HPDE6-E6E7 (cell line): ENCODE results near the gene TAF11L2.
"Not testable (repeated sequence)": the region's sequence is repeated elsewhere in the genome, so short reads cannot be mapped to it uniquely, and the experiment has no call there.

Experiments used
- DNase-seq: peaks from one replicate; pipeline ENCODE4 v3.0.0; 2011; ENCODE audit warnings: missing footprints; ENCODE audit errors: extremely low spot score

TAF11L2 gene

GRCh38 chr5:17497931-17498330 is at the start of gene TAF11L2:
TSS of gene TAF11L2 (plus strand) at chr5:17498231.
- DNase-seq, result not testable (repeated sequence)

- DNase-seq, result no peak
Measured at GRCh38 chr5:17448877-17449276, 49.2 kb upstream of the TAF11L2 start.

DNA sequence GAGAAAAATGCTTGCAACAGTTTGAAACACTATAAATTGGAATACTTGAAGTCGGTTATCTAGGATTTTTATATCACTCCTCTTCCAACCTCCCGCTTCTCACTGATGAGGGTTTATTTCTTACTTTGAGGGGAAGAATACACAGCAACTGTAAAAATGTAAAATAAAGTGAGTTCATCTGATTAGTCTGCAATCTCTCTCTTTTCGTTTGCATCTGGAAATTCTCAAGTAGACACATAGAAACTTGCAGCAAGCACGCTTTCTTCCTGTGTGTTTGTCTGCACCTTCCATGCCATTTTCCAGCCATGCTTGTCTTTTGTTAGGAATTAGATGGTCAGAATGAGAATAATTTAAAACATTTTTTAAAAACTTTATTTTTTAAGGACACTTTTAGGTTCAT is 45.1 kb upstream of the TAF11L2 start:
- DNase-seq, result no peak

- no peak for DNase-seq
Measured at GRCh38 chr5:17455942-17456341, 42.1 kb upstream of the TAF11L2 start.

GRCh38 chr5:17461793-17462192 is 36.2 kb upstream of the TAF11L2 start:
- DNase-seq, result no peak

- no peak for DNase-seq
Measured at GRCh38 chr5:17463653-17464052, 34.4 kb upstream of the TAF11L2 start.

GRCh38 chr5:17470064-17470463 is 28.0 kb upstream of the TAF11L2 start:
- DNase-seq, result no peak

GRCh38 chr5:17475064-17475463 is 23.0 kb upstream of the TAF11L2 start:
- not testable (repeated sequence) for DNase-seq

GRCh38 chr5:17477043-17477442 is 21.0 kb upstream of the TAF11L2 start:
- DNase-seq, result no peak

- no peak for DNase-seq
Measured at GRCh38 chr5:17477573-17478265, 20.3 kb upstream of the TAF11L2 start.

GRCh38 chr5:17481378-17481777 is 16.7 kb upstream of the TAF11L2 start:
- DNase-seq, result no peak

DNA sequence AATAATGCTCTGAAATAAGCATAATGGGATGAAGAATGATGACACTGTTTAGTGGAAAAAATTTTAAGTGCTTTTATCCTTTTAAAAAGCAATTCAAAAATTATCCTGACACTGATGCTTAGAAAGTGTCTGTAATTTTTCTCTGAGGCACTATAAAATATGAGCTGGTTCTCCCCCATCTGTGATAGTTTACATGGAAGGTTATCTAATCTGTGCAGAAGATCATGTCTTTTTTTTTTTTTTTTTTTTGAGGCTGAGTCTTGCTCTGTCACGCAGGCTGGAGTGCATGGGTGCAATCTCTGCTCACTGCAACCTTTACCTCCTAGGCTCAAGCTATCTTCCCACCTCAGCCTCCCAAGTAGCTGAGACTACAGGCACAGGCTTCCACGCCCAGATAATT is 15.2 kb upstream of the TAF11L2 start:
- no peak for DNase-seq

DNA sequence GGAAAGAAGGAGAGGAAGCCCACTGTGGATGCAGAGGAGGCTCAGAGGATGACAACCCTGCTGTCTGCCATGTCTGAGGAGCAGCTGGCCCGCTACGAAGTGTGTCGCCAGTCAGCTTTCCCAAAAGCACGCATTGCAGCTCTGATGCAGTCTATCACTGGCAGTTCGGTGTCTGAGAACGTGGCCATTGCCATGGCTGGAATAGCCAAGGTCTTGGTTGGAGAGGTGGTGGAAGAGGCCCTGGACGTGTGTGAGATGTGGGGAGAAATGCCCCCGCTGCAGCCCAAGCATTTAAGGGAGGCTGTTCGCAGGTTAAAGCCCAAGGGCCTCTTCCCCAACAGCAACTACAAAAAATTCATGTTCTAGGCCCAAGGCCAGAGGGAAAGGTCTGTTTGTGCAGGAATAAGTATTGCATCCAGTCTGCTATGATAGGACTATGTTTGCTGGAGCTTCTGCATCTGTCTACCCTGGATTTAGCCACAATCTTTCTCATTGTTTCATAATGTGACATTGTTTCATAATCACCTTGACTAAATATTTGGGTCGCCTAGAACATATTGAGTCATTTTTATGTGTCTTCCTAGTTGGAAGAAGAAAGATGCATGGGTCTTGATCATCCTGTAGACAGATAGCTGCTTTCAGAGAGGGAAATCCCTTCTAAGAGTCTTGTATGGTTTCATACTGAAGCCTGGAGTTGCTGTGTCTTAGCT is 11.4 kb upstream of the TAF11L2 start:
- not testable (repeated sequence) for DNase-seq

DNA sequence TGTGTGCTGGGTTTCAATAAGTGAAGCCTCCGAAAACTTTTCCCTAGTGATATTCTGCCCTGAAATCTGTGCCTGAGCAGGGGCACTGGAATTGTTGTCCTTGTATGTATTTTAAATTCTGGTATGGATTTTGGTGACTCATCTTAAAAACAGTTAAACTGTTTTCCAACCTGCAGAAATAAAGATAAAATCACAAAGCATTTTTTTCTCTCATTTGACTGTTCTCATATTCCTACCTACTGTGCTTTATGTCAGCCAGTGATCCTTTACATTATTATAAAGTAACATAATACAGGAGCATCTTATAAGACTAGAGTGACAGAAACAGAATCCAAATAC is 10.9 kb upstream of the TAF11L2 start:
- DNase-seq, result no peak

DNA sequence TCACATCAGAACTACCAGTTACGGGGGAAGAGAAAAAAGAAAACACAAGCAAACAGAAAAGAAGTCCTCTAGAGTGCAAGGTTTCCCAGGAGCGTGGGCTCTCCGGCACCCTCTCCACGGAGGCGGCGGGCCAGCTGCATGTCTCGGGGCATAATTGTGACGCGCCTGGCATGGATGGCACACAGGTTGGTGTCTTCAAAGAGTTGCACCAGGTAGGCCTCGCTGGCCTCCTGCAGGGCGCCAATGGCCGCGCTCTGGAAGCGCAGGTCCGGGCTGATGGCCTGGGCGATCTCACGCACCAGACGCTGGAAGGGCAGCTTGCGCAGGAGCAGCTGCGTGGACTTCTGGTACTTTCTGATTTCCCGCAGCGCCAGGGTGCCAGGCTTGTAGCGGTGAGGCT is 6.8 kb upstream of the TAF11L2 start:
- not testable (repeated sequence) for DNase-seq

- no peak for DNase-seq
Measured at GRCh38 chr5:17492770-17493169, 5.3 kb upstream of the TAF11L2 start.

- DNase-seq, result no peak
Measured at GRCh38 chr5:17497446-17497845, 585 bp upstream of the TAF11L2 start.

GRCh38 chr5:17511775-17512325 is 13.8 kb downstream of the TAF11L2 start:
- no peak for DNase-seq

DNA sequence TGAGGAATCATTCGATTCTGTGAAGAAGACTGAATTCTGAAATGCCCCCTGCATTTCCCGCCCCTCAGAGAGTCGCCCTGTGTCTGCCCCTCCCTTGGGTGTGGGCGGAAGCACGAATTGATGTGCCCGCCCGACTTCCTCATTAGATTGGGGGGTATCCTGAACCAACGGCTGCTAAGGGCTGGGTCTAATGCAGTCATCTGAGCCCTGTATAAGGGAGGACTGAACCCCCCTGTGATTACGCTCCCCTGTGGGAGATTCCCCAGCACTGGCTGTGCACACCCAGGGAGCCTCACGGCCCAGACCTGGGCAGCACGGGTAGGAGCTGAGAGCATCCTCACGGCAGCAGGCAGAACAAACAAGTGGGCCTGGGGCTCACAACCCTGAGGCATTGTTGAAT is 19.5 kb downstream of the TAF11L2 start:
- DNase-seq, result not testable (repeated sequence)

DNA sequence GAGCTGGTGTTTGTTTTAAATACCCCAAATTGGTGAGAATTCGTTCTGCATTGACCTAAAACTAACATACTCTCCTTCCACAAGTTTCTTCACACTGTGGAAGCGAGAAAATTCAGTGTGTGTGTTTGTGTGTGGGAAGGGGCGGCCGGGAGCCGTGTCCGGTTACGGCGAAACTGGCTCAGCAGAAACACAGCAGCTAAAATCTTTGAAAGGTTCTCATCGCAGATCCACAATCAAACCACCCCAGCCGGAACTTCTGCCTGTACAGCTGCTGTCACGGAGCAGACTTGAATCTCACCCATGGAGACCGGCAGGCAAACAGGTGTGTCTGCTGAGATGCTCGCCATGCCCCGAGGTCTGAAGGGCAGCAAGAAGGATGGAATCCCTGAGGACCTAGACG is 20.0 kb downstream of the TAF11L2 start, which contains the start of gene TAF11L3:
Gene TAF11L3 (plus strand): TSS at position 301 of the 400 bp plus-strand sequence.
- DNase-seq, result not testable (repeated sequence)

- DNase-seq, result not testable (repeated sequence)
Measured at GRCh38 chr5:17519508-17519907, 21.5 kb downstream of the TAF11L2 start.

GRCh38 chr5:17521501-17521900 is 23.5 kb downstream of the TAF11L2 start, which contains the start of gene TAF11L4:
TSS of gene TAF11L4 (plus strand) at chr5:17521801.
- not testable (repeated sequence) for DNase-seq

DNA sequence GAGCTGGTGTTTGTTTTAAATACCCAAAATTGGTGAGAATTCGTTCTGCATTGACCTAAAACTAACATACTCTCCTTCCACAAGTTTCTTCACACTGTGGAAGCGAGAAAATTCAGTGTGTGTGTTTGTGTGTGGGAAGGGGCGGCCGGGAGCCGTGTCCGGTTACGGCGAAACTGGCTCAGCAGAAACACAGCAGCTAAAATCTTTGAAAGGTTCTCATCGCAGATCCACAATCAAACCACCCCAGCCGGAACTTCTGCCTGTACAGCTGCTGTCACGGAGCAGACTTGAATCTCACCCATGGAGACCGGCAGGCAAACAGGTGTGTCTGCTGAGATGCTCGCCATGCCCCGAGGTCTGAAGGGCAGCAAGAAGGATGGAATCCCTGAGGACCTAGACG is 26.9 kb downstream of the TAF11L2 start, which contains the start of gene TAF11L5:
Gene TAF11L5 (plus strand): TSS at position 301 of the 400 bp plus-strand sequence.
- not testable (repeated sequence) for DNase-seq
